NCI-H2029 (cell line): ENCODE data around the gene SMIM8.
"Not testable (repeated sequence)": the region's sequence is repeated elsewhere in the genome, so short reads cannot be mapped to it uniquely, and the experiment has no call there.

Experiments
- DNase-seq: peaks from one replicate; lab custom pipeline; 2025; lab: John Stamatoyannopoulos, UW

Gene SMIM8

DNA sequence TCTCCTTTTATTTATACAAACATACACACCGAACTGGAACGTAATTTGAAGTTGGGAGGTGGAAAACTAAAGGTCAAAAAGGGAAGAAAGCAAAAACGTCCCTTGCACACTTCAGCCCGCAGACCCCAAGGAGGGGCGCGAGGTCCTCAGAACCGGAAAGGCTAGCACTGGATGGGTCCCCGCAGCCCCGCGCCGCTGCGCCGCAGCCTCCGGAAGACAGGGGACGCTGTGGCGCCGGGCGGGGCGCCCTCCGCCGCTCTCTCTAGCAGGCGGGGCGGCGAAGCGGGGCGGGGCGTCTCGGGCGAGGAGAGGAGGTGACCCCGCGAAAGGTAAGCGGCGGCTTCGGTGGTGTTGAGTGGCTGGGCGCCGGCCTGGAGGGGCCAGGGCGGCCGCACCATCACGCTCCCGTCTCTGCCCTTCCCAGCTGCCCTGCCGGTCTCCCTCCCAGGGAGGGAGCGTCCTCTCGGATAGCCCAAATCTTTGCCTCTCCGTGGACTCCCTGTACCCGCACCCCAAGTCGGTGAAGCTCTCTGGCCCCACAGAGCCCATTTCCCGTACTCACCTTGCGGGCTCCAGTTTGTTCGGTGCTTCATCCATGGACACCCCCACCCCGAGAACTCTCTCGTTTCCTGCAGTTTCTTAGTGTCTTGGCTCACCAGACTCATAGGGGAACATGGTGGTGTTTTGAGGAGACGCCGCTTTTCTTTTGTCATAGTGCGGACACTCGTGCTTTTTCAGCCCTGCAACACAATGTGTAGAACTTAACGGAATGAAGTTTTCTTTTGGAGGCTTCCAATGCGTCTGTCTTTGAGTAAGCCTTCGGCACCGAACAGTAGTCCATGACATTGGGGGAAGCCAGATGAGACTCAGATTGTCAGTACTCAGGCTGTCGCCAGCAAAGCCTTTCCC, at the start of gene SMIM8:
TSS of gene SMIM8 (plus strand) at position 285 of the 909 bp plus-strand sequence. CDS start 14,444 bp downstream, outside the sequence.
- peak; percentile 65 for DNase-seq

- DNase-seq, result no peak
Observed at GRCh38 chr6:87274660-87275274, 47.6 kb upstream of the SMIM8 start.

GRCh38 chr6:87276624-87277023, 45.8 kb upstream of the SMIM8 start:
- no peak for DNase-seq

- peak; percentile 14 for DNase-seq
Observed at GRCh38 chr6:87277123-87277522, 45.3 kb upstream of the SMIM8 start.

GRCh38 chr6:87279196-87279595, 43.2 kb upstream of the SMIM8 start:
- DNase-seq, result no peak

DNA sequence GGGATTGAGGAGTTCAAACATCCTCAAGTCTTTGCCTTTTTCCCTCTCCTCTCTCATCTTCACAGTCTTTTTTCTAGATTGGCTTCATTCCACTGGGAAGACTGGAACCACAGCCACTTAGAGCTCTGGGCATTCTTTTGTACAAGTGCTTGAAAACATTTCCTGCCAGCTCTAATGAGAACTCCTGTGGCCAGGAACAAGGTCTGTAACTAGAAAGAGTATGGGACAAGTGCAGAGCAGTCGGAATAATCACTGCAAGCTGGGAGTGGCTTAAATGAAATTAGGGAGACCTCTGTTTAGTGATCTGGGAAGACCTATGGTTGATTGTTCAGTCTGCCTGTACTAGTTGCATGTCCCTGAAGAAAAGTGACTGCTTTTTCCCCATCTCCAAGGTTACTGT, 41.0 kb upstream of the SMIM8 start:
- peak; percentile 28 for DNase-seq

GRCh38 chr6:87282743-87283142, 39.6 kb upstream of the SMIM8 start:
- no peak for DNase-seq

DNA sequence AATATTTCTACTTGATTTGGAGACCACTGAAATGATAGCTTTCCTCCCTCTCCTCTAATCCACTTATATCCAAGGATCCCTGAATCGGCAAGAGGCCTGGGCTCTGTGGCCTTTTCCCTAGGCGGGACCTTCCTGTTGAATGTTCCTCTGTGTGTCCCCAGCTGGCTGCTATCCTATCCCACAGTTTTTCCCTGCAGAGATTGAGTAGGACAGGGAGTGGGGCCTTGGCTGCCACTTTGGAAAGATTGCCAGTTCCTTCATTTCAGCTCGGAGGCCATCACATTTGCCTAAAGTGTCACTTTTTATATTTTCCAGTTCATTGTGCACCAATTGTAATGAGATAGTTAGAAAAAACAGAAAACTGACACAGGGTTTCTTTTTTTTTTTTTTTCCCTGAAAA, 38.9 kb upstream of the SMIM8 start:
- no peak for DNase-seq

GRCh38 chr6:87287251-87287650, 35.1 kb upstream of the SMIM8 start:
- no peak for DNase-seq

GRCh38 chr6:87289571-87289970, 32.8 kb upstream of the SMIM8 start:
- no peak for DNase-seq

GRCh38 chr6:87291883-87292282, 30.5 kb upstream of the SMIM8 start:
- DNase-seq, result peak; percentile 58

- DNase-seq, result no peak
Observed at GRCh38 chr6:87293526-87293925, 28.9 kb upstream of the SMIM8 start.

GRCh38 chr6:87297119-87297518, 25.3 kb upstream of the SMIM8 start:
- no peak for DNase-seq

- not testable (repeated sequence) for DNase-seq
Observed at GRCh38 chr6:87301277-87301676, 21.1 kb upstream of the SMIM8 start.

- no peak for DNase-seq
Observed at GRCh38 chr6:87308970-87309369, 13.4 kb upstream of the SMIM8 start.

DNA sequence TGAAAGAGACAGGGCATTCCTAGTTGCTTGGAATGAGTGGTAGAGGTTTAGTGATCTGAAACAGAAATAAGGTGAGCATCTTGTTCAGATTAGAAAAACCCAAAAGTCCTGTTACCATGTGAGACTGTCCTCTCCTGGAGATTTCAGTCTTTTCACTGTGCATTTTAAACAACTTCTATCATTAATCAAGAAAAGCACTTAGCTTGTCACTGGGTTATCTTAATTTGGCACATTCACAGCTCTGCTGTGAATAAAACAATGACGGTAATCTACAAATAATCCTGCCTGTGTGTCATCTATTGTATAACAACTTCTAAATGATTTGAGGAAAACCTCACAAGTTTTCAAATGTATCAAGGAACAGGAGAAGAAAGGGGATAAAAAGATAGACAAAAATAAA, 9.5 kb upstream of the SMIM8 start:
- no peak for DNase-seq

GRCh38 chr6:87315071-87315470, 7.3 kb upstream of the SMIM8 start:
- DNase-seq, result no peak

DNA sequence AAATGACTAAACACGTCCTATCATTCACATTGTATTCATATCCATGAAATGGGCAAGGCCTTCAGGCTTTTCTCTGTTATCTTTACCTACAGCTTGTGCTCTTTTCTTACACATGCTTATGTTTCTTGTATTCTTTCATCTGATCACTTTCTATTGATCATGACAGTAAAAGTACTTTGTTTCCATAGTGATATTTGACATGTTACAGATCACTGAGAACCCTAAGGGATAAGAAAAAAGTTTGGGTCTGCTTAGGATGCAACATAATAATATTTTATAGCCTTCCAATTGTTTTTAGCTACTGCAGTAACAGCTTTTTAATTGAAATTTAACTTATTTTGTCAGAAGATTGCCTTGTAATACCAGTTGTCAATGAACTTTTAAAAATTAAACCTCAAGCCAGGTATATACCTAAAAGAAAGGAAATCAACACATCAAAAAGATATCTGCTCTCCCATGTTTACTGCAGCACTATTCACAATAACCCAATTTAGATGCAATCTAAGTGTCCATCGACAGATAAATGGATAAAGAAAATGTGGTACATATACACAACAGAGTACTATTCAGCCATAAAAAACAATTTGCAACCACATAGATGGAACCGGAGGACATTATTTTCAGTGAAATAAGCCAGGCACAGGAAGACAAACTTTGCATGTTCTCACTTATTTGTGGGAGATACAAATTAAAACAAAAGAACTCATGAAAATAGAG, 3.0 kb upstream of the SMIM8 start:
- DNase-seq, result no peak

DNA sequence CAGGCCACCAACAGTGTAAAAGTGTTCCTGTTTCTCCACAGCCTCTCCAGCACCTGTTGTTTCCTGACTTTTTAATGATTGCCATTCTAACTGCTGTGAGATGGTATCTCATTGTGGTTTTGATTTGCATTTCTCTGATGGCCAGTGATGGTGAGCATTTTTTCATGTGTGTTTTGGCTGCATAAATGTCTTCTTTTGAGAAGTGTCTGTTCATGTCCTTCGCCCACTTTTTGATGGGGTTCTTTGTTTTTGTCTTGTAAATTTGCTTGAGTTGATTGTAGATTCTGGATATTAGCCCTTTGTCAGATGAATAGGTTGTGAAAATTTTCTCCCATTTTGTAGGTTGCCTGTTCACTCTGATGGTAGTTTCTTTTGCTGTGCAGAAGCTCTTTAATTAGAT, 1.5 kb downstream of the SMIM8 start:
- DNase-seq, result not testable (repeated sequence)

DNA sequence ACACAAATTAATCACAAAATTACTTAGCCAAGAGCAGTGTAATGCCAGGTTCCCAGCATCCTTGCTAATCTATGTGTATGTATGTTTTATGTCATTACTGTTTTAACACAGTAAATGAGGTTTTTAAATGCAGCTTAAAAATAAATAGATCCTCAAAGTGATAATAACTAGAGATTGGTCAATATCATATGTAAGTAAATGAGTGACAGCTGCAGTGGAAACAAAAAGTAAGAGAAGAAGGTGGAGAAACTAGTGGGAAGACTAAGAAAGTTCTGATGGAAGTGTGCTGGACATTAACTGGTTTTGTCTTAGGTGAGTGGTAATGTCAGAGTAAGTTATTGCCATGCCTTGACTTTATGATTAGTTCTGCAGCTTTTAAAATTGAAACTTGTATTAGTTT, 8.6 kb downstream of the SMIM8 start:
- no peak for DNase-seq

DNA sequence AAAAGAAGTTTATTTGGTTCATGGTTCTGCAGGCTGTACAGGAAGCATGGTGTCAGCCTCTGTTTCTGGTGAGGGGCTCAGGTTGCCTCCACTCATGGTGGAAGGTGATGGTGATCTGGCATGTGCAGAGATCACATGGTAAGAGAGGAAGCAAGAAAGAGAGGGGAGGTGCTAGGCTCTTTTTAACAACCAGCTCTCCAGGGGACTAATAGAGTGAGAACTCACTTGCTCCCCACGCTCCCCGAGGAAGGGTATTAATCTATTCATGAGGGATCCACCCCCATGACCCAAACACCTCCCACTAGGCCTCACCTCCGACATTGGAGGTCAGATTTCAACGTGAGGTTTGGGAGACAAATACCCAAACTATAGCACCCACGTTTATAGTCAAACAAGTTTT, 10.6 kb downstream of the SMIM8 start:
- no peak for DNase-seq

DNA sequence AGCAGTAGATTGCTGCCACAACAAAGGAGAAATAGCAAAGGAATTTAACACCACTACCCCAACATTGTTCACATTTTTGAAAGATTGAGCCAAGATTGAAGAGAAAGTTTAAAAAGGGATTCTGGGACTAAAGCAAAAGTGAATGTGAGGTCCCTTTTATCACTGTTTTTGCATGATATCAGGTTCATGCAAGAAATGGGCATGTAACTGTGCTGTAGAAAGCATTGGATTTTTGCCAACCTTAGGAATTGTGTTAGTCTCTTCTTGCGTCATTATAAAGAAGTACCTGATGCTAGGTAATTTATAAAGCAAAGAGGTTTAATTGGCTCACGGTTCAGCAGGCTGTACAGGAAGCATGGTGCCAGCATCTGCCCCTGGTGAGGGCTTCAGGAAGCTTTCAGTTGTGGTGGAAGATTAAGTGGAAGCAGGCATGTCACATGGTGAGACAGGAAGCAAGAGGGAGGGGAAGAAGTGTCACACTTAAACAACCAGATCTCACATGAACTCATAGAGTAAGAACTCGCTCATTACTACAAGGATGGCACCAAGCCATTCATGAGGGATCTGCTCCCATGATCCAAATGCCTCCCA, 11.3 kb downstream of the SMIM8 start:
- DNase-seq, result peak; percentile 80
